ENCODE results near the gene TMEM243.

- no peak for TF ChIP-seq CTCF (IDR thresholded peaks at IDR 0.05)
- TF ChIP-seq POLR2AphosphoS5 (IDR thresholded peaks at IDR 0.05) = no peak
These were observed 63.7 kb downstream of the TMEM243 start for GRCh38 chr7:87155788-87156187.

All from upper lobe of left lung (tissue), 4 donors.